Ectodermal cell (in vitro differentiated cells): ENCODE results near the gene COL4A6.

Source experiments
- H3K27ac ChIP-seq: 2 replicates; pipeline ENCODE4 v1.7.0; 2013; ENCODE audit warnings: mild to moderate bottlenecking, low read depth, low read length; ENCODE audit not compliant: insufficient read depth, poor library complexity, severe bottlenecking
- H3K27me3 ChIP-seq: 2 replicates; pipeline ENCODE4 v1.7.0; 2013; ENCODE audit warnings: mild to moderate bottlenecking, low read length; ENCODE audit not compliant: insufficient read depth, control insufficient read depth, poor library complexity, severe bottlenecking
- H3K36me3 ChIP-seq: one replicate; pipeline ENCODE4 v1.7.0; 2013; ENCODE audit warnings: low read length; ENCODE audit not compliant: control insufficient read depth, insufficient read depth
- H3K4me1 ChIP-seq: one replicate; pipeline ENCODE4 v1.7.0; 2013; ENCODE audit warnings: low read length; ENCODE audit not compliant: control insufficient read depth, insufficient read depth
- H3K4me3 ChIP-seq: 2 replicates; pipeline ENCODE4 v1.7.0; 2013; ENCODE audit warnings: low read depth, low read length, control low read depth; ENCODE audit not compliant: insufficient read depth
- H3K9me3 ChIP-seq: 2 replicates; pipeline ENCODE4 v1.7.0; 2013; ENCODE audit warnings: mild to moderate bottlenecking, low read length, moderate library complexity; ENCODE audit not compliant: control insufficient read depth
- WGBS, 2 experiments: methylation state at CpG; one replicate each; pipeline ENCODE4 v1.1.7; 2013; ENCODE audit warnings: missing lambda C conversion rate in 2 of 2; 5-methylcytosine and 5-hydroxymethylcytosine counted together

COL4A6 gene

DNA sequence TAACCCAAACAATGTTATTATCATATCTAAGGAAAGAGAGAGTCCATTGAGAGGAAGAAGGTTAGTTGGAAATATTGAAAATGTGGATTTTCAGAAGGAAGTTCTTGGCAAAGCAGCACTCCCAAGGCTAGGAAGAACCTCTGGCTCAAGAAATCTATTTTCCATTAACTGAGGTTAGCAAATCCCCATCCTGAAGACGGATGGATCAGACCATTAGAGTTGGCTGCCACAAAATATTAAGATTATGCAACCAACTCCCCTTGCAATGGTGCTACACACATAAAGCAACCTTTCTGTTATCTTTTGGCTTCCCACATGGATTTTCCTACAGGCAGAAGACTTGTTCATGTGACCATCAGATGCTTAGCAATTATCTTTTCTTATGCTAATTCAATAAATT is 96.3 kb downstream of the COL4A6 start:
- no peaks in the 10 kb centered on the region for H3K9me3 ChIP-seq
- no peak overlapping the region for H3K4me3 ChIP-seq
- peaks cover 12% of the 10 kb centered on the region for H3K4me1 ChIP-seq
- no peaks in the 10 kb centered on the region for H3K36me3 ChIP-seq
- H3K27ac ChIP-seq = no peak overlapping the region
- 89 to 90% methylated on average over 1 of the region's 1 CpG for WGBS, 2 experiments
- H3K27me3 ChIP-seq = no peaks in the 10 kb centered on the region

DNA sequence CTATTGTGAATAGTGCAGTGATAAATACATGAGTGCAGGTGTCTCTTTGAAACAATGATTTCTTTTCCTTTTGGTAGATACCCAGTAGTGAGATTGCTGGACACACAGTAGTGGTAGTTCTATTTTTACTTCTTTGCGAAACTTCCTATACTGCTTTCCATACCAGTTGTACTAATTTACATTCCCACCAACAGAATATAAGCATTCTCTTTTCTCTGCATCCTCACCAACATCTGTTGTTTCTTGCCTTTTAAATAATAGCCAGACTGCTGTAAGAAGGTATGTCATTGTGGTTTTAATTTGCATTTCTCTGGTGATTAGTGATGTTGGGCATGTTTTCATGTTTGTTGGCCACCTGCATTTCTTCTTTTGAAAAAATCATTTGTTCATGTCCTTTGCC is 105.9 kb downstream of the COL4A6 start:
- no peaks in the 10 kb centered on the region for H3K9me3 ChIP-seq
- no peaks in the 10 kb centered on the region for H3K27me3 ChIP-seq
- H3K4me3 ChIP-seq = no peak overlapping the region
- H3K27ac ChIP-seq = no peak overlapping the region
- 83 to 100% methylated on average over 1 of the region's 1 CpG for WGBS, 2 experiments
- H3K36me3 ChIP-seq = no peaks in the 10 kb centered on the region
- no peaks in the 10 kb centered on the region for H3K4me1 ChIP-seq

DNA sequence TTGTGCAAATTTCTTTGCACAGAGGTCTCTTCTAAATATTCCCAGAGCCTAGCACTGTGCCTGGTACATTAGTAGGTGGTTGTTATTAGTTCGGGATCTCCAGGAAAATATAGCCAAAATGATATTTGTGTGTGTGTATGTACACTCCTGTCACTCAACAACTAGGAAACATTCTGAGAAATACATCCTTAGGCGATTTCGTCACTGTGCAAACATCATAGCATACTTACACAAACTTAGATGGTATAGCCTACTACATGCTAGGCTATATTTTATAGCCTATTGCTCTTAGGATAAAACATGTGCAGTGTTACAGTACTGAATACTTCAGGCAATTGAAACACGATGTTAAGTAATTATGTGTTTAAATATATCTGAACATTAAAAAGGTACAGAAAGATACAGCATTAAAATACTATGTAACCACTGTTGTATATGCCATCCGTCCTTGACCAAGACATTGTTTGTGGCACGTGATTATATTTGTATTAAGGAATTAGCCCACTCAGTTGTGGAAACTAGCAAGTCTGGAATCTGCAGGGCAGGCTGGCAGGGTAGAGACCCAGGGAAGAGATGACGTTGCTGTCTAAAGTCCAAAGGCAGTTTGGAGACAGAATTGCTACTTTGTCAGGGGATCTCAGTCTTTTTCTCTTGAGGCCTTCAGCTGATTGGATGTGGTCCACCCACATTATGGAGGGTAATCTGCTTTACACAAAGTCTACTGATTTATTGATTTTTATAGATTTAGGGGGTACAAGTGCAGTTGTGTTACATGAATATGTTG is 106.9 kb downstream of the COL4A6 start:
- H3K27ac ChIP-seq = no peak overlapping the region
- WGBS, 2 experiments = 90 to 96% methylated on average over 3 to 6 of the region's 7 CpGs
- no peaks in the 10 kb centered on the region for H3K9me3 ChIP-seq
- no peaks in the 10 kb centered on the region for H3K36me3 ChIP-seq
- H3K4me1 ChIP-seq = no peaks in the 10 kb centered on the region
- H3K4me3 ChIP-seq = no peak overlapping the region
- no peaks in the 10 kb centered on the region for H3K27me3 ChIP-seq

DNA sequence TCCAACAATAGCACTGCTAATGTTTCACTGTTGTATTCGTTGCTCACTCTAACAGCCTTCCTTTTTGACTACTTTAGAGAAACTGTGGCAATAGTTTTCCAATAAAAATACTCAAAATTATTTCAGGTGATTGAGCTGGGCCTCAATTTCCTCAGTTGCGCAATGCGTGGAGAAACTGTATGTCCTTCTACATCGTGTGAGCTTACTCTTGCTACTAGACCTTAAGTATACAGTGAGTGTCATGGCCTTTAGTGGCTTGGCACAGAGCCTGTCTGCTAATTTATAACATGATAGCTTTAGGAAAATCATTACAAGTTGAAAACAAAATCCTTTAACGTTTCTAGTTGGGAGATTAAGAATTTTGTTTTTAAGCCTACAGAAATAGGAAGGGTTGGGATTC is 114.5 kb downstream of the COL4A6 start:
- H3K27ac ChIP-seq = no peak overlapping the region
- H3K27me3 ChIP-seq = no peaks in the 10 kb centered on the region
- H3K9me3 ChIP-seq = no peaks in the 10 kb centered on the region
- H3K4me1 ChIP-seq = no peaks in the 10 kb centered on the region
- H3K4me3 ChIP-seq = no peak overlapping the region
- WGBS, 2 experiments = 93 to 95% methylated on average over 5 of the region's 5 CpGs
- no peaks in the 10 kb centered on the region for H3K36me3 ChIP-seq

DNA sequence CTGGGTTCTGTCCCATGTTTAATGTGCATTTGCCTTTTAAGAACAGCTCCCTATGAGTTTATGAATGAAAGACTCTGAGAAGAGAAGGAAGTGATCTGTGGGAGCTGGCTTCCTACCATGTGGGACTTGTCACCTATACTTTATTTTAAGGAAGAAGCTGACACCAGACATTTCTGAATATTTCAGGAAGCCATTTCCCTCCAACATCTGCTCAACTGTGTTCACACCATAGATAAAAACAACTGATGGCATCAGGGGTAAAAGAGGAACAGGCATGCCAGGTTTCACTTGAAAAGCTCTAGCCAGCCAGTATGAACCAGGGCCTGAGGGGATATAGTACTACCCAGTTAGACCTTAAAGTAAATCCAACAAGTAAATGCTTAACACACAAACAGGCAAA is 116.0 kb downstream of the COL4A6 start:
- Histone ChIP-seq H3K27me3 (no peaks in the 10 kb centered on the region), H3K27ac (no peak overlapping the region), H3K36me3 (no peaks in the 10 kb centered on the region), H3K4me1 (no peaks in the 10 kb centered on the region), H3K4me3 (no peak overlapping the region), H3K9me3 (no peaks in the 10 kb centered on the region)

DNA sequence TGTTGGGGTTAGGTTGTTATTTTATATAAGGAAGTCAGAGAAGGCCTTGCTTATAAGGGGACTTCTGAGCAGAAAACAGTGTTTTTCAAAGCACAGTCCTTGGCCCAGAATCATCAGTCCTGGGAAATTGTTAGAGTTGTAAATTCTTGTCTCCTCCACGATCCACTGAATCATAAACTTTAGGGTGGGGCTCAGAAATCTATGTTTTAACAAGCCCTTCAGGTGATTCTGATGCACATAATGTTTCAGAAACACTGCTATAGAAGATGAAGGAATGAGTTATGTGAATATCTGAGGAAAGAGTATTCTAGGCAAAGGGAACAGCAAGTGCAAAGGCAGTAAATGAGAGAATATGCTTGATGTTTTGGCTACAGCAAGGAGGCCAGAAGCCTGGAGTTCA is 121.8 kb downstream of the COL4A6 start:
- Histone ChIP-seq H3K4me1 (no peaks in the 10 kb centered on the region), H3K9me3 (no peaks in the 10 kb centered on the region), H3K27me3 (no peaks in the 10 kb centered on the region), H3K36me3 (no peaks in the 10 kb centered on the region), H3K4me3 (no peak overlapping the region), H3K27ac (no peak overlapping the region)
- WGBS, 2 experiments = 89 to 95% methylated on average over 1 of the region's 1 CpG

DNA sequence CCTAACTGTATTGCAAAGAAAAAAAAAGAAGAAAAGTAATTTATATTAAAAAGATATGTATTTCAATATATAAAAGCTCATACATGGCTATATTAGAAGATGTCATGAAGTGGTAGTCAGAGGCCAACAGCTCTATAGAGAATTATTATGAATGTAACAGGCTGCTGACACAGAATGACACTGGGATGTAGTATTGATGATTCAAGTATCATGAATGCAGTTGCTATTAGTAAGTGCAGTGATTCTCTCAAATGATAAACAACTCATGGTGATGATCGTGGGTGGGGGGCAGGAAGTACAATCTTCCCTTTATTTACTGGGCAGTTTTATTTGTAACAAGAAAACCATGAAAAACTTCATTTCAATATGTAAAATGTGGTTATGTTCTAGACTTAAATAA is 124.6 kb downstream of the COL4A6 start:
- Histone ChIP-seq H3K9me3 (no peaks in the 10 kb centered on the region), H3K4me1 (no peaks in the 10 kb centered on the region), H3K27me3 (no peaks in the 10 kb centered on the region), H3K27ac (no peak overlapping the region), H3K36me3 (no peaks in the 10 kb centered on the region), H3K4me3 (no peak overlapping the region)
- 100% methylated on average over 1 of the region's 1 CpG; no CpG with 5 or more reads in 1 of the 2 experiments for WGBS, 2 experiments

DNA sequence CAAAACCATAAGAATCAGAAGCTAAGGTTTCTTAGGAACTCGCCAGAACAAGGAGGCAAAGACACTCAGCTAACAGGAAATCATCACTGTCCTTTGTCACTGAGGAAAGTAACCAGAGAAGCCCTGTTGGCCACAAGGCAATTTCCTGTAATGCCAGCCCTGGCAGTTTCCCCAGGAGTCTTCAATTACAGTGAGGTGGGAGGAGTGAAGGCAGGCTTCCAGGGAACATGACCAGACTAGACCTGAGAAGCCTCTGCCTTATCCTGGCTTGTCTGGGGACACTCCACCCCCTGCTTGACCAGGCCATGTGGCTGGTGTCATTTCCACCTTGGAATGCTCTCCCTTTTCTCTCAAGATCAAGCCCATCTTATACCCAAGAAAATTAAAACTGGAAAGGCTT is 125.3 kb downstream of the COL4A6 start:
- no peak overlapping the region for H3K27ac ChIP-seq
- no peaks in the 10 kb centered on the region for H3K9me3 ChIP-seq
- WGBS, 2 experiments = 72 to 75% methylated on average over 1 of the region's 1 CpG
- H3K27me3 ChIP-seq = no peaks in the 10 kb centered on the region
- H3K36me3 ChIP-seq = no peaks in the 10 kb centered on the region
- no peak overlapping the region for H3K4me3 ChIP-seq
- H3K4me1 ChIP-seq = no peaks in the 10 kb centered on the region

DNA sequence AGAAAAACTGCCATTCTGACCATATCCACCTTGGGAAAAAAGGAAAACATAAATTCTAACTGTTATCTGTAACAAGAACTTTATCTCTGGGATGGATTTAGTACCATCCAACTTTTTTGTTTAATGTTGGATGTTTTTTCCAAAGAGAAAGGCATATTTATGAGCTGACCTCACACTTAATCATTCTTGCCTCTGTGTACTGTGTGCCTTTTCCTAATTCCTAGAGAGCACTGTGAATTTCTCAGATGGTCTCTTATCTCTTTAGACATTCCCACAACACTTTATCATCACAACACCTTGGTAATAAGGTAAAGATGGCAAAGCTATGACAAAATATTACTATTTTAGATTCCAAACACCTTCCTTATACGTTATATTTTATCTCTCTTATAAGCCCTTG is 126.2 kb downstream of the COL4A6 start:
- Histone ChIP-seq H3K4me3 (no peak overlapping the region), H3K27me3 (no peaks in the 10 kb centered on the region), H3K27ac (no peak overlapping the region), H3K4me1 (no peaks in the 10 kb centered on the region), H3K36me3 (no peaks in the 10 kb centered on the region), H3K9me3 (no peaks in the 10 kb centered on the region)
- WGBS, 2 experiments = 83% methylated on average over 1 of the region's 1 CpG; no CpG with 5 or more reads in 1 of the 2 experiments

DNA sequence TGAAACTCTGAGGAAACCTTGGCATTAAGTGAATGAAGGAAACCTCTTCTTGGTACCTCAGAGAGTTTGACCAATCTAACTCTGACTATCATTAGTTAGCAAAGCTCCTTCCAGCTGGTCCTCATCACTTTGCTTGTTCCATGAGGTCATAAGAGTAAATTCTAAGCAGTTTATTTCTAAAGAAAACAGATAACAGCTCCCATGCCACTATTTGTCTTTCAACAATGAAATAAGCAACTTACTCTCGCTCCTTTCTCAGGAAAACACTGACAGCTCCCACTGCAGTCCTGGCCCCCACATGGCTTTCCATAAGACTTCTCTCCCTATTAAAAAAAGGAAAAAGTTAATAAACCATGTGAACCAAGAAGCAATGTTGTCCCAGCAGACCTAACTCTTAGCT is 127.7 kb downstream of the COL4A6 start:
- H3K27ac ChIP-seq = no peak overlapping the region

DNA sequence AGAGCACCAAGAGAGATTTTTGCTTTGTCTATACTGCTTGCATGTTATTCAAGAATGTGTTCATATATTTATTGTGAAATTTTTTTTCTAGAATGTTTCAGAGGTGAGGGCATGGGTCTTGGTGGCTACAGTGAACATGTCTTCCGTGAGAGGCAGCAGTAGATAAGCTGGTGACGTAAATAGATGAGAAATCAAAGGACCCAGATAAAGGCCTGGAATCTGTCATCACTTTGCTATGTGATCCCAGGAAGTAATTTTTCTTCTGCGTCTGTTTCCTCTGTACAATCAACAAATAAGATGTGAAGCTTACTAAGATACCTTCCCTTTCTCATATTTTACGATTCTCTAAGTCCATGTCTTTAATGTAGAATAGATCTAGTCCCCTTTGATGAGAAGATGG is 129.1 kb downstream of the COL4A6 start:
- no peaks in the 10 kb centered on the region for H3K27me3 ChIP-seq
- H3K36me3 ChIP-seq = no peaks in the 10 kb centered on the region
- H3K4me1 ChIP-seq = peaks cover 6% of the 10 kb centered on the region
- 93 to 100% methylated on average over 3 of the region's 4 CpGs for WGBS, 2 experiments
- no peak overlapping the region for H3K27ac ChIP-seq
- no peaks in the 10 kb centered on the region for H3K9me3 ChIP-seq
- no peak overlapping the region for H3K4me3 ChIP-seq

More for the DNA sequence above, 127.7 kb downstream of the COL4A6 start:
- H3K9me3 ChIP-seq = no peaks in the 10 kb centered on the region
- H3K4me3 ChIP-seq = no peak overlapping the region
- H3K27me3 ChIP-seq = no peaks in the 10 kb centered on the region
- no peaks in the 10 kb centered on the region for H3K4me1 ChIP-seq
- 96 to 100% methylated on average over 1 of the region's 1 CpG for WGBS, 2 experiments
- H3K36me3 ChIP-seq = no peaks in the 10 kb centered on the region
